Smooth muscle cell of the umbilical artery (primary cell): Measurements from ENCODE around the gene PMPCA. TPM values are rescaled to one million over a fixed set of nuclear protein-coding genes. Genes with fewer than 3 reads are reported as not detected.

Experiments used
- total RNA-seq: library from RNA; depleted of rRNA; stranded (reverse); fragments of >200 nt; gene quantifications from 2 replicates; pipeline ENCODE4 v1.2.3, GENCODE V29; 2014

Gene PMPCA, protein sequence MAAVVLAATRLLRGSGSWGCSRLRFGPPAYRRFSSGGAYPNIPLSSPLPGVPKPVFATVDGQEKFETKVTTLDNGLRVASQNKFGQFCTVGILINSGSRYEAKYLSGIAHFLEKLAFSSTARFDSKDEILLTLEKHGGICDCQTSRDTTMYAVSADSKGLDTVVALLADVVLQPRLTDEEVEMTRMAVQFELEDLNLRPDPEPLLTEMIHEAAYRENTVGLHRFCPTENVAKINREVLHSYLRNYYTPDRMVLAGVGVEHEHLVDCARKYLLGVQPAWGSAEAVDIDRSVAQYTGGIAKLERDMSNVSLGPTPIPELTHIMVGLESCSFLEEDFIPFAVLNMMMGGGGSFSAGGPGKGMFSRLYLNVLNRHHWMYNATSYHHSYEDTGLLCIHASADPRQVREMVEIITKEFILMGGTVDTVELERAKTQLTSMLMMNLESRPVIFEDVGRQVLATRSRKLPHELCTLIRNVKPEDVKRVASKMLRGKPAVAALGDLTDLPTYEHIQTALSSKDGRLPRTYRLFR
- 39.5 and 59.3 TPM in 2 replicates for total RNA-seq

DNA sequence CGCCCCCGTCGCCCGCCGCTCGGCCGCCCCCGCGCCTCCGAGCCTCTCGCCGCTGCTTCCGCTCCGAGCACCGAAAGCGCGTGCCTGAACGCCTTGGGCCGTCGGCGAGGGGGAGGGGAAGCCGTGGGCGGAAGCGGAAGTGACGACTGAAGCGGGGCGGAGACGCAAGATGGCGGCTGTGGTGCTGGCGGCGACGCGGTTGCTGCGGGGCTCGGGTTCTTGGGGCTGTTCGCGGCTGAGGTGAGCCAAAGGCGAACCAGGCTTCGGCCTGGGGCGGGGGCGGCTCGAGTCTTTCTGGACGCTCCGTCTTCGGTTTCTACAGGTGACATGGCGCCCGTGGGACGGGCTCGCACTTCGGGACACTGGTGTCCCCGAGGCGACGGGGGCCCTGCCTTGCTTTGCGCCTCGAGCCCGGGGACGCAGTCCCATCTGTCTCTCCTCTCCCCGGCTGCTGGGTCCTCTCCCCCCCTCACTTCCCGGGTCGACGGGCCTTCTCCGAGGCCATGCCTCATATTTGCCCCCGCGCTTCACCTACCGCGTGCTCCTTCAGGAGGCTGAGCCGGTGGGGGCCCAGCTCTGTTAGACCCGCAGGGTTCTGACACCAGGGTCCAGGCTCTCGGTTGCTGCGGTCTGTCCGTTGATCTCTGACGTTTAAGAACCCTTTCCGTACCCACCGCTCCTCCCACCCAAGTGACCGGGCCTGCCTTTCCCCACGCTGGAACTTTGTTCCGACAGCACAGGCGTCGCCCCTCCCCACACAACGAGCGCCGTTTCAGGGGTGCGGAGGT lies at the start of gene PMPCA, which contains the start of gene ENTR1:
TSS of gene PMPCA (plus strand) at position 159 of the 788 bp plus-strand sequence. CDS start at position 170, 11 bp downstream.
TSS of gene ENTR1 (minus strand) at position 115 of the 788 bp plus-strand sequence. CDS start 217 bp downstream, outside the sequence.

DNA sequence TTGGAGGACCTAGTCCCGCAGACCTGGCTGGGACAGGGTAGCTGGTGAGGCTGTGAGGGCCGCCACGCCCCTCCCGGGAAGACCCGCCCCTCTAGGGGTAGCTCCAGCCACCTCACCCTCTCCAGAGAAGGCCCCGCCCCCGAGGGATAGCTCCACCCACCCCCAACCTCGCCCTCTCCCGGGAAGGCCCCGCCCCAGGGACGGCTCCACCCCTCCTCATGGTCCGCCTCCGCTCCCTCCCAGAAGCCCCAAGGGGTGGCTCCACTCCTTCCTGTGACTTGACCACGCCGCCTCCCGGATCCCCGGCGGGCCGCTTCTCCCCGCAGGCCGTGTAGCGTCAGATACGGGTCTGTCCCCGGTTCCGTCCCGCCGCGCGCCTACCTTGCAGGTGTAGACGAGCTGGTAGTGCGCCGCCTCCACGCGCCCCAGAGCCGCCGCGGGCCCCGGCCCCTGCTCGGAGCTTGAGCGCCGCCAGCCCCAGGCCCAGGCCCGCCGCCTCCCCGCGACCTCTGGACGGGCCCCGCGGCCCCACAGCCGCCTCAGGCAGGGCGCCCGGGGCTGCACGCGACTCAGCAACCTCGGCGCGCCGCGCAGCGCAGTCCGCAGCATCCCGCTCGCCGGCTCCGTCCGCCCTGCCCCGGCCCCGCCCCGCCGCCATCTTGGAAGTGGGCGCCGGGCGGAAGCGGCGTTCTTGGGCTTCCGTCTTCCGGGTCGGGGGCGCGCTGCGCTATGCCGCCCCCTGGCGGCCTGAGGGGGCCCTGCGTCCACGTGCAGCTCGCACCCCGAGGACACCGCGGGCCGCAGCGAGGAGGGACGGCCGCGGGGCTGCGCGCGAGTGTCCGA lies 47.1 kb upstream of the PMPCA start, which contains the start of gene DNLZ:
TSS of gene DNLZ (minus strand) at position 639 of the 843 bp plus-strand sequence. CDS start at position 609, 30 bp downstream.

DNA sequence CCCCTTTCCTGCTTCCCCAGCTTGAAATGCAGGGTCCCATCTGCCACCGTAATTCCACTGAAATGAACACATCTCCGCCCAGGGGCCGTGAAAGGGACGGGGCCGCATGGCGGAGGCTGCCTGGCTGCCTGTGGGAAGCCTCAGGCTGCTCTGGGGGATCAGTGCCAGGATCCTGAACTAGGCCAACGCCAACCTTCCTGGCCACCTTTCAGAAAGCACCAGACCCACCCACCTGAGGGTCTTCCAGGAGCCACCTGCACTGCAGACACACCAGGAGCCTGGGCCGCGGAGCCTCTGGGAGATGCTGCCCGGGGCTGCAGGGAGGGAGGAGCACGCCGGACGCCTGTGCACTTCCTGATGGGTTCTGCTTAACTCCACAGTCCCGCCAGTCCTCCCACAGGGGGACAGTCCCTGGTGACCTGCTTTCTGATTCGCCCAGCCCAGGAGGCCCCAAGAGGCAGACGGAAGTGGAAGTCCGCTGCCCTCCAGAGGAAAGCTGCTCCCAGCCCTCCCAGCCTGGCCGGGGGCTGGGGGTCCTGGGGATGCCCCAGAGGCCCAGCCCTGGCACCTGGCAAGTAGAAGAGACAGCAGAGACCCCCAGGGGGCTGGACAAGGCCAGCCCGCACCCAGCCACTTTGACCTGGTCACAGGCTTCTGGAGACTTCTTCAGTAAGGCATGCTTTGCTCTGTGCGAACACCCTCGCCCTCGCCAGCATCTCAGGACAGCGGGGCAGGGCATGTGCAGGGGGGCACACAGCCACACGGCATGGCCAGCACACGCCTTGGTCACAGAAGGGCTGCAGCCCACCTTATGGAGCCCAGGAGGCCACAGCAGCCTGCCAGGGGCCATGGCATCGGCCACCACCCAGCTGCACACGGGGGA lies 36.9 kb upstream of the PMPCA start, which contains the start of gene CARD9:
TSS of gene CARD9 (minus strand) at position 370 of the 883 bp plus-strand sequence. CDS start 1,591 bp downstream, outside the sequence.

DNA sequence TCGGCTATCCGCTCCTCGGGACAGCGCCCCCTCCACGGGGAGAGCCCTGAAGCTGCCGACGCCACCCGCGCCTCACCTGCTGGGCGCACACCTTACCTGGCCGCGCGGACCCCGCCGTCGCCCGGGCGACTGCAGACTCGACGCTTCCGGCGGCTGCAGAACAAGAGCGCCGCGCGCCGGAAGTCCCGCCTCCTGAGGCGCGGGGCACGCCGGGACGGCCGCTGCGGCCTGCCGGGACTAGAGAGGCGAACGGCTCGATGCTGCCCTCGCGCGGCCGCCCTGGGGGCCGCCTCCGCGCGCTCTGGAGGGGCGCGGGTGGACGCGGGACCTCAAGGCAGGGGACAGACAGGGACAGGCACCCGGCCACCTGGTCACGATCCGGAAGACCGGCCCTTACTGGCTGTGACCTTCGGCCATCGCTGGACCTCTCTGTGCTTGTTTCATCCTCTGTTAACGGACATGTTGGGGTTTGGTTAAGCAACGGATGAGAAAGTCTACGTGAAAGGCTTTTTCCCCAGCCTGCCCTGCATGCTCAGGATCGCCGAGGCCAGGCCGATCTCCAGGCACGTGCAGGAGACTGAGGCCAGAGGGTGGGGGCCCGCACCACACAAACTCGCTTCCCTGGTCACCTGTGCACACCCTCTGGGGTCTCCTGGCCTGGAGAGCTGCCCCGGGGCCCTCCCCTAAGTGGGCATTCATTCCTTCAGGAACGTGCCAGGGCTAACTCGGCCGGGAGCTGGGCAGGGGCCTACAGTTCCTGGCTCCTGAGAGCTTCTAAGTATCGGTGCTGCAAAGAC lies 10.2 kb upstream of the PMPCA start, which contains the start of gene SNAPC4:
TSS of gene SNAPC4 (minus strand) at position 133 of the 797 bp plus-strand sequence. CDS start 1,742 bp downstream, outside the sequence.

DNA sequence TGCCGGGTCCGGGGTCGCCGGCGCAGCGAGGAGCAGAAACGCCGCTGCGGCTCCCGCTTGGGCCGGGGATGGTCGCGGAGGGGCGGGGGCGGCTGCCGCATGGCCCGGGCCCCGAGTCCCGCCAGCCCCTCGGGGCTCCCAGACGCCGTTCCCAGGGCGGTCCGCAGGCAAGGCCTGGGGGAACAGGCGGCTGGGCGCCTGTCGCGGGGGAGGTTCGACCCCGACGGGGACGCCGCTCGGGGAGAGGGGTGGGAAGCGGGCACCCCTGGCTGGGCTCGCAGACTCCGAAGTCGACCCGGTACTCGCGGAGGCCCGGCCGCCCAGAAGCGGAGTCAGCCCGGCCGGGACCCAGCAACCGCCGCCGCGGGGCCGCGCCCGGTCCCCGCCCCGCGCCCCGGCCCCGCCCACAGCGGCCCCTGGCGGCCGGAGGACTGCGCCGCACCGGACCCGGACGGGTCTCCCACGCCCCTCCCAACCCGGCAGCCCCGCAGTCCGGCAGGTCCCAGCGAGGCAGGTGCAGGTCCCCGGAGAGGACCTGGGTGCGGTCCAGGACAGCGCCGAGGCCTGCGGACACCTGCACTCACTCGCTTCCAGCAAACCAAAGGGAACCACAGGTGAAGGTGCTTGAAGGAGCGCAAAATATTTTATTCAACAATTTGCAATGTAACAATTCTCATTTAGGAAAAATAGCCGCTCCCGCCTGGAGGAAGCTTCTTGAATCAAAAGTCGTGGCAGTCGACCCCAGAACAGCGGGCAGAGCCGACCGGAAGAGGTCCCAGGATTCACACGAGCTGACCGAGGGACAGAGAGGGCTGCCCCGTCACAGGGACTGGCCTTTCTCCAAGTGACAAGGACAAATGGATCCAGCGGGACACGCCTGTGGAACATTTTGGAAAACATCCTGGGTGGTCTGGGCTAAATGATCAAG lies 29.3 kb downstream of the PMPCA start, which contains the start of gene INPP5E:
TSS of gene INPP5E (minus strand) at position 365 of the 928 bp plus-strand sequence. CDS start 426 bp downstream, outside the sequence.

Other genes starting within 250 kb of the PMPCA start
- gene LHX3, start 205.5 kb upstream of the PMPCA start, total RNA-seq = not detected in 2 replicates
- 21.4 and 42.6 TPM in 2 replicates for gene QSOX2, start 164.8 kb upstream of the PMPCA start, total RNA-seq
- not detected in 2 replicates for gene CCDC187, start 106.6 kb upstream of the PMPCA start, total RNA-seq
- 38.6 and 68.0 TPM in 2 replicates for gene GPSM1, start 83.1 kb upstream of the PMPCA start, total RNA-seq
- gene DNLZ, start 46.9 kb upstream of the PMPCA start, total RNA-seq = 12.7 and 19.0 TPM in 2 replicates
- gene CARD9, start 37.0 kb upstream of the PMPCA start, total RNA-seq = 1.8 and 5.3 TPM in 2 replicates
- gene SNAPC4, start 10.5 kb upstream of the PMPCA start, total RNA-seq = 7.4 and 13.1 TPM in 2 replicates
- 30.3 and 46.5 TPM in 2 replicates for gene ENTR1, start within 50 bp of the PMPCA start, total RNA-seq
- gene INPP5E, start 29.2 kb downstream of the PMPCA start, total RNA-seq = 3.9 and 10.7 TPM in 2 replicates
- gene SEC16A, start 72.4 kb downstream of the PMPCA start, total RNA-seq = 38.0 and 63.9 TPM in 2 replicates
- gene NOTCH1, start 135.4 kb downstream of the PMPCA start, total RNA-seq = 7.1 and 27.3 TPM in 2 replicates